ENCODE data around the gene SMYD2.

DNA sequence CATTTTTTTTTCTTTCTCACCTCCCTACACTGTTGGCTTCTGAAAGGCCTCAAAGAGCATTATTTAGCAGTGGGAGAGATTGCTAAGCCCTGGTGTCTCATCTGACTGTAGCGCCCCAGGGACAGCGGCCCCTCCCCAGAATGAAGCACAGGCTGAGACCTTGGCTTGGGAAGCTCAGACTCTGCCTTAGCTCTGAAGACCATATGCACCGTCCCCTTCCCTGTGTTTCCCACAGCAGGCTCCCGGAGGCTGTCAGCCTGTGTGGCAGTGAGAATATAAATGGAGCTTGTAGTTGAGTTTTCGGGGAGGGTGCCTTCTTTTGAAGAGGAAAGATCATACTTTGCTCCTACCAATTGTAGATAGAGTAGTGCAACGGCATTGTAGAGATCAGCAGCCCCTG, 25.3 kb downstream of the SMYD2 start:
- TF ChIP-seq EZH2phosphoT487 (IDR thresholded peaks at IDR 0.05; ENCODE audit: insufficient read depth, low read depth) (no peak), EZH2 (IDR thresholded peaks at IDR 0.05; ENCODE audit: insufficient read depth, poor library complexity, severe bottlenecking) (no peak)

All from GM23248 (cell line).